DMS79 (cell line): ENCODE results near the gene PPM1E.
"Not testable (repeated sequence)": the region's sequence is repeated elsewhere in the genome, so short reads cannot be mapped to it uniquely, and the experiment has no call there.

Experiments used
- DNase-seq: peaks from one replicate; lab custom pipeline; 2025; lab: John Stamatoyannopoulos, UW

PPM1E gene

GRCh38 chr17:58779446-58779845 lies 23.8 kb downstream of the PPM1E start:
- DNase-seq, result no peak

- peak; percentile 61 for DNase-seq
Measured at GRCh38 chr17:58783380-58783779, 27.7 kb downstream of the PPM1E start.

- DNase-seq, result no peak
Measured at GRCh38 chr17:58785097-58785496, 29.4 kb downstream of the PPM1E start.

GRCh38 chr17:58786586-58787295 lies 31.1 kb downstream of the PPM1E start:
- no peak for DNase-seq

- no peak for DNase-seq
Measured at GRCh38 chr17:58788199-58788598, 32.5 kb downstream of the PPM1E start.

- DNase-seq, result no peak
Measured at GRCh38 chr17:58789160-58789559, 33.5 kb downstream of the PPM1E start.

- DNase-seq, result no peak
Measured at GRCh38 chr17:58789831-58790230, 34.2 kb downstream of the PPM1E start.

- DNase-seq, result not testable (repeated sequence)
Measured at GRCh38 chr17:58794508-58794907, 38.9 kb downstream of the PPM1E start.

- DNase-seq, result no peak
Measured at GRCh38 chr17:58802188-58802587, 46.5 kb downstream of the PPM1E start.

GRCh38 chr17:58806046-58806445 lies 50.4 kb downstream of the PPM1E start:
- DNase-seq, result no peak

- DNase-seq, result no peak
Measured at GRCh38 chr17:58808609-58809563, 53.2 kb downstream of the PPM1E start.

- no peak for DNase-seq
Measured at GRCh38 chr17:58809564-58809936, 53.9 kb downstream of the PPM1E start.

GRCh38 chr17:58811290-58811689 lies 55.6 kb downstream of the PPM1E start:
- DNase-seq, result no peak

GRCh38 chr17:58813712-58814111 lies 58.1 kb downstream of the PPM1E start:
- no peak for DNase-seq

GRCh38 chr17:58818654-58819053 lies 63.0 kb downstream of the PPM1E start:
- peak; percentile 10 for DNase-seq

GRCh38 chr17:58822148-58823050 lies 66.7 kb downstream of the PPM1E start:
- DNase-seq, result peak; percentile 11

- no peak for DNase-seq
Measured at GRCh38 chr17:58823051-58823525, 67.4 kb downstream of the PPM1E start.

- no peak for DNase-seq
Measured at GRCh38 chr17:58829172-58829637, 73.6 kb downstream of the PPM1E start.

GRCh38 chr17:58831780-58832179 lies 76.1 kb downstream of the PPM1E start:
- DNase-seq, result no peak

GRCh38 chr17:58832514-58832913 lies 76.9 kb downstream of the PPM1E start:
- no peak for DNase-seq

- DNase-seq, result no peak
Measured at GRCh38 chr17:58837699-58838098, 82.0 kb downstream of the PPM1E start.
